NCI-H2227 (cell line): ENCODE measurements around the gene CLMP.

Experiments
- DNase-seq: peaks from one replicate; lab custom pipeline; 2025; ENCODE audit not compliant: unreplicated experiment; lab: John Stamatoyannopoulos, UW

Gene CLMP

GRCh38 chr11:123195188-123196059, at the start of gene CLMP:
Gene CLMP (minus strand): TSS chr11:123195248. CDS start chr11:123194940, 308 bp downstream.
- peak; percentile 66 for DNase-seq

DNA sequence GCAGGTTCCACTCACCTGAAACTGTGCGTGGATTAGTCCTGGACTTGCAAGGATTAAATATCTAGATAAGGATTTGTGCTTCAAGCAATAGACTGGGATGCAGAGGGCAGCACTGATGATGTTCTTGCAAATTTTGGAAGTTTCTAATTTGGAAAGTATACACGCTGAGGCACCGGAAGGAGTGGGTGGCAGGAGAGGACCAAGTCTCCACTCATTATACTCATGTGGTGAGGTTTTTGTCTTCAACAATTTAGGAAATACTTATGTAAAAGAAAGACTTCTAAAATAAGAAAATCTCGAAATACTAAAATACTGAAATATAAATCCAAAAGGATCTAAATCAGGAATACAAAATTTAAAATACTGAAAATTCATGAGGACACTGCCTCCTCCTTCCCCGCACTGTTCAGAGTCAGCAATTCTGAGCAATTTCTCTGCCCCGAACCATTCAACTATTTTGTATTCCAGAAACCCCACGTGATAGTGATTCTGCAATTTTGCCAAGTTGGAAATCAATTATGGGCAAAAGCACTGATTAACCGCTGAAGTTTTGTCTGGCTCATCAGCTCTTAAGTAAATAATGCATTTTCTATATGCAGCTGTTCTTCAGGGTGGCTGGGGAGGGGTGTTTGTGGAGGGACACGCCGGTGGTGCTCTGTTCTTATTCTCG, 47.0 kb upstream of the CLMP start:
- no peak for DNase-seq

- no peak for DNase-seq
These were observed 46.2 kb upstream of the CLMP start for GRCh38 chr11:123241294-123241693.

DNA sequence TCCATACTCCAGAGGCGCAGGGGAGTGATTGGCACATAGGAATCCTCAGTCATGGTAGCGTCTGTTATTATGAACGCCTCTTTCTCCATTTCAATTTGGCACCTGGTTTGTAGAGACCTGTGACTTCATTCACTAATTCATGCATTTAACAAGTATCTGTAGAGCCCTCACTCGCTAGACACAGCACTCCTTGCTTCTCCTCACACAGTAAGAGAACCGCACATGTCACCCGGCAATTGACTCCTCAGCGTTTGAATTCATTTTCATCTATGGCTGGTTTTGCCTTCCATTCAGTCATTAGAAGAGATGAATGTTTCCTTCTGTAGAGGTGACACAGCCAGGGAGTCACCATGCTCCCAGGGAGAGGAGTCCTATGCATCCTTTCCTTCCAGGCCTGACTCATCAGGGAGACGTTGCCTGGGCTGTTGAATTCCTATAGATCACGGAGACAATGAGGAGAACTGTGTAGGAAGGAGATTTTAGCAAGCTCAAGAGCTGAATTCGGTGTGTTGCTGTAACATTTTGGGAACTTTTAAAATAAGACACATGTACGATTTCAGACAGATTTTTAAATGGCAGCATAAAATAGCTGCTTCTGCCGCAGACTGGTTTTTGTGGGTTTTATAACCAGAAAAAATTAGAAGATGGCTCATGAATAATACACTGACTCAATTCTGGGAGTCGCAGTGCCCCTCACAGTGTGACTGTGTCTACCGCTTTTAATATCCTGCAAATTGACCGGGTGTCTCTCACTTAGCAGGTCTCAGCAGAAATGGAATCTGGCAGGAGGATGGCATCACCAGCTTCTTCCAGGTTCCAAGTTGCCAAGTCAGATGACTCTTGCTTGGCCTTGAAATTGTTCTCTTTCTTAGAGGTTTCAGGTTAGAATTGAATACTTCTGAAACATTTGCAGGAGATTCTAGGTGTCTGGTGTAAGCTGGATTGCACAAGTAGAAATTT, 44.4 kb upstream of the CLMP start:
- no peak for DNase-seq

GRCh38 chr11:123238297-123238696, 43.2 kb upstream of the CLMP start:
- no peak for DNase-seq

DNA sequence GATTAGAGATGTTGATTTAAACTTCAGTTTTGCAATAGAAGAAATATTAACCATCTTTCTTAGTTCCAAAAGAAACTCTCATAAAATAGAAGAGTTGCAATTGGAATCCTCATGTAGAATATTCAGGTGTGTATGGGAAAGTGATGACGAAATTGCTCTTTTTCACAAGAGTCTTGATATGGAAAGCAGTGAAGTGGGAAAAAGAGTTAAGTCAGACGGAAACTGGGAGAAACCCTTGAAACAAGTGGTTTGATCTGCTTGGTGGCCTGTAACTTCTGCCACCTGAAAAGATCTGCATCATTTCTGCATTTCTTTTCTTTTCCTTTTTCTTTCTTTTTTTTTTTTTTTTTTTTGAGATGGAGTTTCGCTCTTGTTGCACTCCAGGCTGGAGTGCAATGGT, 41.8 kb upstream of the CLMP start:
- no peak for DNase-seq

DNA sequence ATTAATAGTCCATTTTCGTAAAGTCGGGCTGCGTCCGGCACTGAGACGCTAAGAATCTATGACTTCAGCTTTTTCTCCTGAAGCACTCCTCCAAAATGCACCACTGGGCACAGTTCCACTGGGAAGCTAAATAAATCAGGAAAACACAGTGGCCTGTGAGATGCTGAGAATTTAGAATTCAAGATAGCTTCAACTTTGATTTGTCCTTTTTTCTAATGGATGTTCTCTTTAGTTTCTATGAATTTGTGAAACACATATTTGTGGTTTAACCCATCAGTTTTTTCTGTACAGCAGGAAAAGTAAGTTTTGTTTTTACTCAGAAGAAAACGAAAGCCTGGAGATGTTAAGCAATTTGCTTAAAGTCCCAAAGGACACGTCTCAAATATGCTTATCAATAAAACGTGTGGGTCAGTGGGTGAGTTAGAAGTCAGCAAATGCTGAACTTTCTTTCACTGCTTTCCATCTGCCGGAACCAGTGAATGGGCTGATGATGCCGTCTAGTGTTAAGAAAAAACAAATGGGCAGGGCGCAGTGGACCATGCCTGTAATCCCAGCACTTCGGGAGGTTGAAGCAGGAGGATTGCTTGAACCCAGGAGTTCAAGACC, 40.7 kb upstream of the CLMP start:
- no peak for DNase-seq

DNA sequence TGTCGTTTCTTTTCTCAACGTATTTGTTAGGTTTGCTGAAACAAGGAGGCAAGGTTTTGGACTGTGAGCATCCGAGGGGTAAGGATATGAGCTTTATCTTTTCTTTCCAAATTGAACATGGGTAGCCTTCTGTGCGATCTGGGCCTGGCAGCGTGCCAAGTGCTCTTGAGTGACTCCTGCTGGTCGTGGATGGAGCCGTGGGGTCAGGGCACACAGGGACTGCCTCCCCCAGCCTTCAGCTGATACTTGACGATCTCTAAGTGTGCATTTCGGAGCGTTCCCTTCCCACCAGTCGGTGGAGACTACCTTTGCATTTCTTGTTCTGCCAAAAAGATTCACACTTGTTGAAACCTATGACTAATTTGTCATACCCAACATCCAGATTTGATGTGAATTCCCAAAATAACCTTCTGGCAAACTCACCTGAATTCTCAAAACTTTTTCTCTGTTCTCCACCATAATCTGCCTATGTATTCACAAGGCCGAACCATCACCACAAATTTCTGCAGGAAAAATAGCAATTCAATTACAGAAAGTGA, 40.1 kb upstream of the CLMP start:
- DNase-seq, result peak; percentile 19

DNA sequence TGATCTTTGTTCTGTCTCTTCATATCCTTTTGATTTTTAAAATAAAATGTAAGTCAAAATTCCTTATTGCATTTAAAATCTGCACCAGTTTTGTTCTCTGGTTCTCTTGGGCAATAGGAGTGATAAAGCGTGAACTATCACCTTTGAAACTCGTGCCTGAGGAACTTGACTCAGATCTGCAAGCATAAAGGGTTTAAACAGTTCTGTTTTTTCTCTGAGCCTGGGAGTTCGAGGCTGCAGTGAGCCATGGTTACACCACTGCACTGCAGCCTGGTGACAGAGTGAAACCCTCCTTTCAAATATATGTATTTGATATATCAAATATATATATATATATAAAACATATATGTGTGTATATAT, 38.9 kb upstream of the CLMP start:
- DNase-seq, result no peak

GRCh38 chr11:123233280-123233974, 38.4 kb upstream of the CLMP start:
- no peak for DNase-seq

GRCh38 chr11:123231777-123232176, 36.7 kb upstream of the CLMP start:
- no peak for DNase-seq

GRCh38 chr11:123231256-123231655, 36.2 kb upstream of the CLMP start:
- no peak for DNase-seq

GRCh38 chr11:123230346-123230745, 35.3 kb upstream of the CLMP start:
- no peak for DNase-seq

GRCh38 chr11:123228496-123229163, 33.6 kb upstream of the CLMP start:
- no peak for DNase-seq

DNA sequence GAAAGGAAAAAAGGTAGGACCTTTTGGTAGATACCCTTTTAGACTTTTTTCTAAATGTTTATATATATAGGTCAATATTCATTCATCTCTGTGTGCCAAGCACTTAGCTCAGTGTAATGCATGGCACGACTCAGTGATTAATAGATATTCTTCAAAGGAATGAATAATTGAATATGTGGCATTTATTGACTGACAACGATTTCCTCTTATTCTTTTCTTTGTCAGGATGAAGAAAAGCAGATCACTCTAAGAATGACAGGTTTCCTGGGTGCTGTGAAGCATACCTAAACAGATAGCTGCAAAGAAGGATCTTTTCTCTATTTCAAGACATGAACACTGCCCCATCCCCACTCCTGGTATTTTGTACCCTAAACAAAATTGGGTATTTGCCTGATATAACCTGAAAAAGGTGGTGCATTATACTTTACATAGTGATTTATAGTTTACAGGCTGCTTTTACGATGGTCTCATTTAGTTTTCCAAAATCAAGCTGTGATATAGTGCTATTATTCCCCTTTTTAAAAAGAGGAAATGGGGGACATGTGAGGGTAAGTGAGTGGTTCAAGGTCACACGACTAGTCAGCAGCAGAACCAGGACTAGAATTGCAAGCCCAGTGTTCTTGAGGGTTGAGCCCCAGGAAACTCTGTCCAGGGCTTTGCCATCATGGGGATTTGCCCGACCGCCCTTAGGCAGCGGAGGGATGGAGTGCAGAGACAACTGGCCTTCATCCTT, 32.9 kb upstream of the CLMP start:
- no peak for DNase-seq

DNA sequence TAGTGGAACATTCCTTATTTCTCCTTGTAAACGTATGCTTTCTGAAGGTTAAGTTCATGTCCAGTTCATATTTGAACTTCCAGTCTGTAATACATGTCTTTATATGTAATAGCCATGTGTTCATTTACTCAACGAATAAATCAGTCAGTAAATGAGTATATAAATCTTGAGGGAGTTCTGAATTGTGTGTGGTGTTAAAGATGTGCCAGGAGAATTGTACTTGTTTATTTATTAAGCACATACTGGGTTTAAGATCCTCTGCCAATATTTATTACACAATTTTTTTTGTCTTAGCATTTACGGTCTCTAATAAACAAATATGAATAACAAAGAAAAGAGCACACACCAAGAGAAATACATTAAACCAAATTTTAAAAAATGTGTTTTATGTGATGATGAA, 26.5 kb upstream of the CLMP start:
- no peak for DNase-seq

DNA sequence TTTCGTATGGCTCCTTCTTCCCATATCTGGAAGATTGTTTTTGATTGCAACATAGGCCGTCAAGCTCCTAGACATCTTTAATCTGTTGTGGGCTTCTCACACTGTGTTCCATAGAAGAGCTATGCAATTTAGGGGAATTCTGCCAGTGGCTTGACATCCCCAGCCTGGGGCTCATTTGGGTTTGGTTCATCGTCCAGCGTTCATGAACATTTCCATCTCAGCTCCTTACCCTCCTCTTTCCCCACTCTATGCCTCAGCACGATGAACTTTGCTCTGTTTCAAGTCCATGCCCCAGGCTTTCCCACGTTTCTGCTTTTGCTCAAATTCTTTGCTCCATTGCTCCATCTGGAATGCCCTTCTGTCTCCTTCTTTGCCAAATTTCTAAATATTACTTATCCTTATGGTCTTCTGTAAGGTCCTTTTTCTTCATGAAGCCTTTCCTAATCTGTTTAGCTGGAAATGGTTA, 26.1 kb upstream of the CLMP start:
- DNase-seq, result no peak

DNA sequence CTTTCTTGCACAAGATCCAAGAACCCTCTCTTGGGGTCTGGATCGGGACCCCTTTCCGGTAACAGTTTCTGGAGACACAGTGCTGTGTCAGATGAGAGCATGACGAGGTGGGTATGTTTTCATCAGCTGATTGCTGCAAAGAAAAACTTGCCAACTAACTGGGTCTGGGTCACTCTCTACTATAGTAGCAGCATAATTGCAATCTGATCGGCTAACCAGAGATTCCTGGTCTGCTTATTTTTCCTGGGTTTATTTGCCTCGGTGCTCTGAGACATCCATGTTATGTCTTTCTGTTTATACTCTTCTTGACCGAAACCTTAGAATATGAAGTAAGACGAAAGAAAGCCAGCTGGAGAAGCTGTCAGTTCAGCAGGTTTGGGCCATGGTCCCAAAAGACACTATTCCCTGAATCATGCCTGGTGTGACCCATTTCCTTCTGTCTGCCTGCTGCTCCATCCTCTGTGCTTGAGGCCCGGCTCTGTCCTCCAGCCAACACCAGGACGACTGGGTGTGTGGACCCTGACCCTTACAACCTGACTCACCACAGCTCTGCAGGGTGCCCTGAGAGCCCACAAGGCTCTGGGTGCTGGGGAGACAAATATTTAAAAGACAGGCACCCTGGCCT, 24.1 kb upstream of the CLMP start:
- no peak for DNase-seq
